Adipocyte (in vitro differentiated cells): ENCODE measurements around the gene FOXE3.
A peak's percentile ranks its signal among the peaks of the same experiment; 100 is the strongest.
"Not testable (repeated sequence)": the region's sequence is repeated elsewhere in the genome, so short reads cannot be mapped to it uniquely, and the experiment has no call there.

Source experiments
- DNase-seq: peaks from one replicate; pipeline ENCODE4 v3.0.0-alpha.2; 2015; ENCODE audit warnings: low read depth
- H3K27me3 ChIP-seq: replicated peaks from 2 replicates; pipeline ENCODE4 v1.7.0; 2013; ENCODE audit warnings: mild to moderate bottlenecking, low read length, moderate library complexity; ENCODE audit not compliant: control insufficient read depth, insufficient read depth
- H3K36me3 ChIP-seq: 2 replicates; pipeline ENCODE4 v1.7.0; 2013; ENCODE audit warnings: low read length, mild to moderate bottlenecking, moderate library complexity; ENCODE audit not compliant: control insufficient read depth, insufficient read depth, severe bottlenecking
- H3K4me1 ChIP-seq: 2 replicates; pipeline ENCODE4 v1.7.0; 2013; ENCODE audit warnings: mild to moderate bottlenecking, low read length, moderate library complexity; ENCODE audit not compliant: control insufficient read depth, insufficient read depth
- H3K4me3 ChIP-seq: 2 replicates; pipeline ENCODE4 v1.7.0; 2013; ENCODE audit warnings: mild to moderate bottlenecking, low read length, moderate library complexity
- H3K9ac ChIP-seq: 2 replicates; pipeline ENCODE4 v1.7.0; 2013; ENCODE audit warnings: mild to moderate bottlenecking, low read length, moderate library complexity
- H3K9me3 ChIP-seq: 2 replicates; pipeline ENCODE4 v1.7.0; 2013; ENCODE audit warnings: mild to moderate bottlenecking, low read length, moderate library complexity; ENCODE audit not compliant: control insufficient read depth

Gene FOXE3

GRCh38 chr1:47443530-47444296 lies 27.6 kb downstream of the FOXE3 start:
- no peak overlapping the region for H3K4me3 ChIP-seq

DNA sequence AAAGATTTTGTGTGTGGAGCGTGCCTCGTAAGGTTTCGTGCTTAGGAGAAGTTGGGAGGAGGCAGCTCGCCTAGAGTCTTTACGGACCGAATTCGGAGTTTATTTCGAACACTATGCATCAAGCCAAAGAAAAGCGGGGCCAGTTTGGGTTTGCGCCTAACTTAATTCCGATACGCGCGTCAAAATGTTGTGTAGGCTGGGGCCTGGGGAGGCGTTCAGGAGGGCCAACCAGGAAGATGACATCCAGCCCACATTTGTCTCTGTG lies 28.1 kb downstream of the FOXE3 start:
- no peaks in the 10 kb centered on the region for H3K36me3 ChIP-seq
- no peak for DNase-seq
- H3K9ac ChIP-seq = no peak overlapping the region
- H3K4me1 ChIP-seq = no peaks in the 10 kb centered on the region
- H3K27me3 ChIP-seq = peaks cover 87% of the 10 kb centered on the region
- no peak overlapping the region for H3K4me3 ChIP-seq
- H3K9me3 ChIP-seq = peaks cover 16% of the 10 kb centered on the region

More at GRCh38 chr1:47443530-47444296, 27.6 kb downstream of the FOXE3 start:
- no peak for DNase-seq
- no peak overlapping the region for H3K9ac ChIP-seq
- H3K36me3 ChIP-seq = no peaks in the 10 kb centered on the region
- H3K4me1 ChIP-seq = no peaks in the 10 kb centered on the region
- H3K9me3 ChIP-seq = peaks cover 16% of the 10 kb centered on the region
- peaks cover 82% of the 10 kb centered on the region for H3K27me3 ChIP-seq

DNA sequence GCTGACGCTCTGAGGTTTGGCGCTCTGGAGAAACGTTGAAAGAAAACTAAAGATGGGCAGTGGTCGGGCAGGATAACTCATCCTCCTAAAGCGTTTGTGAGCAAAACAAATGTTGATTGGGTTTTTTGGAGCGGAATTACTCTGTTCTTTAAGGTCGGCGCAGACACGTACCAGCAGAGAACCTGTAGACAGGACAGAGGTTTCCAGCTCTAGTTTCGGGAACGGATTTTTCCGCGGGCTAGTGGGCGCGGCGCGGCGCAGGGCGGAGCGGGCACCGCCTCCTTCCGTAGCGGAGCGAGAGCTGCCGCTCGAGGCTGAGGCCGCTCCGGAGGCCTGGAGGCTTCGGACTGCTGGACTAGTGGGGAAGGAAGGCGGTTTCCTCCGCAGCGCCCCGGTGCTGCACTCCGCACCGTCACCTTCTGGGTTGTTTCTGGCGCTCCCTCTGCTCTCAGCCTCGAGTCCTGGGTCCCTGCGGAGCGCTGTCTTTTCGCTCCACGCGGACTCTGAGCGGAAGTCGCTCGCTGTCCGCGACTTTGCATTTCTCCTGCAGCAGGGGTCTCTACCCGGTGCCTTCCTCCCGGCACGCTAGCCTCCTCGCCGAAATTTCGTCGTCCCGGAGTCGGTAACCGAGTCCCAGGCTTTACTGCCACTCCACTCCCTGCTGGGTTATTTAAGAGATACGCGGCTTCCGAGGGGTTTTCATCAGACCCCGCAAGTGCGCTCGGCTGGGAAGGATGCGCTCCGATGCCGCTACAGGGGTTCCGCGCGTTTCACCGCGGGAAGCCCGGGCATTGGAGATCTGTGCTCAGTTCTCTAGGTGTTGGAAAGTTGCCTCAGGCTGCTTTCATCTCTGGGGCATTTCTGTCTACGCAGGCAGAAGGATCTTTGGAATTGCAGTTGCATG lies 28.7 kb downstream of the FOXE3 start:
- Histone ChIP-seq H3K4me1 (no peaks in the 10 kb centered on the region), H3K9ac (no peak overlapping the region), H3K9me3 (peaks cover 16% of the 10 kb centered on the region), H3K36me3 (no peaks in the 10 kb centered on the region), H3K4me3 (peak overlapping the region; percentile 45), H3K27me3 (peaks cover 88% of the 10 kb centered on the region)
- DNase-seq = peak; percentile 34

GRCh38 chr1:47445823-47446550 lies 29.9 kb downstream of the FOXE3 start:
- Histone ChIP-seq H3K4me3 (no peak overlapping the region), H3K4me1 (no peaks in the 10 kb centered on the region), H3K36me3 (no peaks in the 10 kb centered on the region), H3K9ac (no peak overlapping the region), H3K9me3 (peaks cover 16% of the 10 kb centered on the region), H3K27me3 (peaks cover 95% of the 10 kb centered on the region)
- DNase-seq = no peak

- no peaks in the 10 kb centered on the region for H3K4me1 ChIP-seq
- no peak for DNase-seq
- no peak overlapping the region for H3K4me3 ChIP-seq
These were observed 32.6 kb downstream of the FOXE3 start for GRCh38 chr1:47448462-47449222.

DNA sequence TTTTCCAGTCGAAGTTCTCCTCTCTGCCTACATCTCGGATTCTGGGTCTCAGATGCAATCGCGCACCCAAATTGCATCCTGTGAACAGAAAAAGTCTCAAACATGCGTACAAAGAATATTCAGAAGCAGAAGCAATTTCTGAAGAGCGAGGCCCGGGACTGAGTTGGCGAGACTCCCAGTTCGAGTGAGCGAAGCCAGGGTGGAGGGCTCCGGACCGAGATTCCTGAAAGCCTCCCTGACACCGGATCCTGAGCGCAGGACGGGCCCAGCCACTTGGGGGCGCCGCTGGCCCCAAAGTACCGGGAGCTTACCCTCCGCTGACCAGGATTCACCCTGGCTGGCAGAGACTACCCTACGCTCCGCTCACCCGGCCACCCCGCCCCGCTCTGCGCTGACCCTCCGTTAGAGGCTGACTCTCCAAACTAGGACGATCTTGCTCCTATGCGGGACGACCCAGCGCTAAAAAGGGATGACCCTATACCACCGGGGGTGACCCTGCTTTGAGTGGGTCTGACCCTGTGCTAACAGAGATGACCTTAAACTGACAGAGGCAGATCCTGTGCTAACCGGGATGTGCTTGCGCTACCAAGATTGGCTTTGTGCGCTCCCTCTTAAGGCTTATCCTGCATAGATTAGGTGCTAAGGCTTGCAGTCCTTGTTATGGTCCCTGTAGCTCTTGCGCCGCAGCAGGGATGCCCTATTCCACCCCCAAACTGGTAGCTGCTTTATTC lies 33.9 kb downstream of the FOXE3 start:
- DNase-seq = no peak
- Histone ChIP-seq H3K4me3 (no peak overlapping the region), H3K4me1 (no peaks in the 10 kb centered on the region), H3K9ac (no peak overlapping the region), H3K9me3 (peaks cover 7% of the 10 kb centered on the region), H3K36me3 (no peaks in the 10 kb centered on the region), H3K27me3 (peaks cover 79% of the 10 kb centered on the region)

More at GRCh38 chr1:47448462-47449222, 32.6 kb downstream of the FOXE3 start:
- H3K9me3 ChIP-seq = peaks cover 16% of the 10 kb centered on the region
- peaks cover 91% of the 10 kb centered on the region for H3K27me3 ChIP-seq
- H3K36me3 ChIP-seq = no peaks in the 10 kb centered on the region
- H3K9ac ChIP-seq = no peak overlapping the region

- no peak overlapping the region for H3K9ac ChIP-seq
- H3K4me3 ChIP-seq = no peak overlapping the region
- H3K27me3 ChIP-seq = peaks cover 74% of the 10 kb centered on the region
- no peaks in the 10 kb centered on the region for H3K4me1 ChIP-seq
- no peak for DNase-seq
- H3K36me3 ChIP-seq = no peaks in the 10 kb centered on the region
- H3K9me3 ChIP-seq = peaks cover 4% of the 10 kb centered on the region
These were observed 34.5 kb downstream of the FOXE3 start for GRCh38 chr1:47450606-47451005.

GRCh38 chr1:47452426-47452825 lies 36.3 kb downstream of the FOXE3 start:
- H3K36me3 ChIP-seq = no peaks in the 10 kb centered on the region
- no peak overlapping the region for H3K9ac ChIP-seq
- H3K4me3 ChIP-seq = no peak overlapping the region
- H3K4me1 ChIP-seq = no peaks in the 10 kb centered on the region
- DNase-seq = no peak
- H3K27me3 ChIP-seq = peaks cover 65% of the 10 kb centered on the region
- peaks cover 2% of the 10 kb centered on the region for H3K9me3 ChIP-seq

DNA sequence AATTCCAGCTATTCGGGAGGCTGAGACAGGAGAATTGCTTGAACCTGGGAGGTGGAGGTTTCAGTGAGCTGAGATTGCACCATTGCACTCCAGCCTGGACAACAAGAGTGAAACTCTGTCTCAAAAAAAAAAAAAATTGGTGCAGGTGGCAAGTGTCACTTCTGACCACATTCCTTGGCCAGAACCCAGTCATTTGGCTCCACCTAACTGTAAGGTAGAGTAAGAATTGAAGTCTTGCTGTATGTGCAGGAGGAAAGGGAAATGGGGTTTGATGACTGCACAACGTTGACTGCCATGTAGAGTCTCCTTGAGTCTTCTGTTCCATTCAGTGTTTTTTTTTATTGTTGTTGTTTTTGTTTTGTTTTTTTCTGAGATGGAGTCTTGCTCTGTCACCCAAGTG lies 37.8 kb downstream of the FOXE3 start:
- H3K4me1 ChIP-seq, H3K9me3 ChIP-seq: not testable (repeated sequence)
- H3K27me3 ChIP-seq = peaks cover 61% of the 10 kb centered on the region

GRCh38 chr1:47456250-47456649 lies 40.2 kb downstream of the FOXE3 start:
- H3K9me3 ChIP-seq = no peaks in the 10 kb centered on the region
- no peak for DNase-seq
- H3K4me1 ChIP-seq = no peaks in the 10 kb centered on the region
- H3K36me3 ChIP-seq = no peaks in the 10 kb centered on the region
- peaks cover 64% of the 10 kb centered on the region for H3K27me3 ChIP-seq
- no peak overlapping the region for H3K4me3 ChIP-seq
- H3K9ac ChIP-seq = no peak overlapping the region

More for the DNA sequence above, 37.8 kb downstream of the FOXE3 start:
- not testable (repeated sequence) for H3K4me3 ChIP-seq, DNase-seq, H3K9ac ChIP-seq, H3K36me3 ChIP-seq
